Osteocyte (in vitro differentiated cells): ENCODE data around the gene CCM2. TPM values are rescaled to one million over a fixed set of nuclear protein-coding genes. Genes with fewer than 3 reads are reported as not detected.

Experiments
- DNase-seq: peaks from one replicate; pipeline ENCODE4 v3.0.0; 2021; ENCODE audit warnings: mixed read lengths; ENCODE audit not compliant: unreplicated experiment; ENCODE audit errors: extremely low spot score
- H3K27ac Mint-ChIP-seq: one replicate; pipeline ENCODE4 v1.8.0; 2021; ENCODE audit warnings: mild to moderate bottlenecking, mixed read lengths; ENCODE audit not compliant: unreplicated experiment
- H3K27me3 Mint-ChIP-seq: one replicate; pipeline ENCODE4 v1.8.0; 2021; ENCODE audit warnings: mixed read lengths; ENCODE audit not compliant: unreplicated experiment
- H3K36me3 Mint-ChIP-seq: one replicate; pipeline ENCODE4 v1.8.0; 2021; ENCODE audit warnings: mixed read lengths; ENCODE audit not compliant: unreplicated experiment
- H3K4me1 Mint-ChIP-seq: one replicate; pipeline ENCODE4 v1.8.0; 2021; ENCODE audit warnings: mixed read lengths; ENCODE audit not compliant: unreplicated experiment
- H3K4me3 Mint-ChIP-seq: one replicate; pipeline ENCODE4 v1.8.0; 2021; ENCODE audit warnings: mild to moderate bottlenecking, moderate library complexity, mixed read lengths; ENCODE audit not compliant: unreplicated experiment
- H3K9me3 Mint-ChIP-seq: one replicate; pipeline ENCODE4 v1.8.0; 2021; ENCODE audit warnings: mixed read lengths; ENCODE audit not compliant: unreplicated experiment
- total RNA-seq: library from RNA; stranded (reverse); gene quantifications from 2 replicates; pipeline ENCODE4 v1.2.1, GENCODE V29; 2021
- TF ChIP-seq, protein P1 (sequence below): fragments of 200-600 bp; sonication (generic); IDR thresholded peaks from 2 replicates; pipeline ENCODE4 v1.5.0; 2021; ENCODE audit warnings: antibody characterized with exemption, mild to moderate bottlenecking, moderate library complexity

The CCM2 gene
- total RNA-seq, 1 donor from 2014 or later = 42.3 TPM

GRCh38 chr7:45069444-45070253 is 69.6 kb downstream of the CCM2 start:
- Mint-ChIP-seq H3K27me3 (no peaks in the 10 kb centered on the region), H3K27ac (no peak overlapping the region), H3K9me3 (no peaks in the 10 kb centered on the region), H3K36me3 (peaks cover 20% of the 10 kb centered on the region), H3K4me3 (no peak overlapping the region), H3K4me1 (peaks cover 24% of the 10 kb centered on the region)
- TF ChIP-seq, protein P1, sequence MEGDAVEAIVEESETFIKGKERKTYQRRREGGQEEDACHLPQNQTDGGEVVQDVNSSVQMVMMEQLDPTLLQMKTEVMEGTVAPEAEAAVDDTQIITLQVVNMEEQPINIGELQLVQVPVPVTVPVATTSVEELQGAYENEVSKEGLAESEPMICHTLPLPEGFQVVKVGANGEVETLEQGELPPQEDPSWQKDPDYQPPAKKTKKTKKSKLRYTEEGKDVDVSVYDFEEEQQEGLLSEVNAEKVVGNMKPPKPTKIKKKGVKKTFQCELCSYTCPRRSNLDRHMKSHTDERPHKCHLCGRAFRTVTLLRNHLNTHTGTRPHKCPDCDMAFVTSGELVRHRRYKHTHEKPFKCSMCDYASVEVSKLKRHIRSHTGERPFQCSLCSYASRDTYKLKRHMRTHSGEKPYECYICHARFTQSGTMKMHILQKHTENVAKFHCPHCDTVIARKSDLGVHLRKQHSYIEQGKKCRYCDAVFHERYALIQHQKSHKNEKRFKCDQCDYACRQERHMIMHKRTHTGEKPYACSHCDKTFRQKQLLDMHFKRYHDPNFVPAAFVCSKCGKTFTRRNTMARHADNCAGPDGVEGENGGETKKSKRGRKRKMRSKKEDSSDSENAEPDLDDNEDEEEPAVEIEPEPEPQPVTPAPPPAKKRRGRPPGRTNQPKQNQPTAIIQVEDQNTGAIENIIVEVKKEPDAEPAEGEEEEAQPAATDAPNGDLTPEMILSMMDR = no peak
- DNase-seq = no peak

DNA sequence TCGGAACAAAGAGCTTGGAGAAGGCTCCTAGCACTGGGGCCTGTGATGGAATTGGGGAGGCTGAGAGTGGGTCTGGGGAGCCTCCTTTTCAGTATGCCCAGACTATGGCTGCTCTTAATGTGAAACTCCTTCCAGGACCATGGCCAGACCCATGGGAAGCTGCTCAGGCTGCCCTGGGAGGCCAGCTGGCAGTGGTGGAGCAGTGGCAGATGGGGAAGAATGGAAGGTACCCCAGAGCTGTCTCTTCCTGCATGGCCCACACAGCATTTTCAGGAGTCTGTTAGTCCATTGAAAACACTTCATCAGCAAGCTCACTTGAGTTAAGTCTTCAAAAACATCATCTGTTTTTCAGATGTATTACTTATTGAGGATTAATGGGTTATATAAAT is 70.2 kb downstream of the CCM2 start:
- H3K27me3 Mint-ChIP-seq = no peaks in the 10 kb centered on the region

GRCh38 chr7:45071528-45071927 is 71.5 kb downstream of the CCM2 start:
- Mint-ChIP-seq H3K9me3 (no peaks in the 10 kb centered on the region), H3K27ac (no peak overlapping the region), H3K27me3 (no peaks in the 10 kb centered on the region), H3K36me3 (peaks cover 19% of the 10 kb centered on the region), H3K4me3 (no peak overlapping the region), H3K4me1 (peaks cover 24% of the 10 kb centered on the region)
- no peak for DNase-seq
- TF ChIP-seq, protein P1 = no peak

More for the DNA sequence above, 70.2 kb downstream of the CCM2 start:
- H3K4me3 Mint-ChIP-seq = no peak overlapping the region
- H3K27ac Mint-ChIP-seq = no peak overlapping the region
- H3K9me3 Mint-ChIP-seq = no peaks in the 10 kb centered on the region
- no peak for DNase-seq
- peaks cover 23% of the 10 kb centered on the region for H3K36me3 Mint-ChIP-seq
- TF ChIP-seq, protein P1 = no peak
- H3K4me1 Mint-ChIP-seq = peaks cover 24% of the 10 kb centered on the region

DNA sequence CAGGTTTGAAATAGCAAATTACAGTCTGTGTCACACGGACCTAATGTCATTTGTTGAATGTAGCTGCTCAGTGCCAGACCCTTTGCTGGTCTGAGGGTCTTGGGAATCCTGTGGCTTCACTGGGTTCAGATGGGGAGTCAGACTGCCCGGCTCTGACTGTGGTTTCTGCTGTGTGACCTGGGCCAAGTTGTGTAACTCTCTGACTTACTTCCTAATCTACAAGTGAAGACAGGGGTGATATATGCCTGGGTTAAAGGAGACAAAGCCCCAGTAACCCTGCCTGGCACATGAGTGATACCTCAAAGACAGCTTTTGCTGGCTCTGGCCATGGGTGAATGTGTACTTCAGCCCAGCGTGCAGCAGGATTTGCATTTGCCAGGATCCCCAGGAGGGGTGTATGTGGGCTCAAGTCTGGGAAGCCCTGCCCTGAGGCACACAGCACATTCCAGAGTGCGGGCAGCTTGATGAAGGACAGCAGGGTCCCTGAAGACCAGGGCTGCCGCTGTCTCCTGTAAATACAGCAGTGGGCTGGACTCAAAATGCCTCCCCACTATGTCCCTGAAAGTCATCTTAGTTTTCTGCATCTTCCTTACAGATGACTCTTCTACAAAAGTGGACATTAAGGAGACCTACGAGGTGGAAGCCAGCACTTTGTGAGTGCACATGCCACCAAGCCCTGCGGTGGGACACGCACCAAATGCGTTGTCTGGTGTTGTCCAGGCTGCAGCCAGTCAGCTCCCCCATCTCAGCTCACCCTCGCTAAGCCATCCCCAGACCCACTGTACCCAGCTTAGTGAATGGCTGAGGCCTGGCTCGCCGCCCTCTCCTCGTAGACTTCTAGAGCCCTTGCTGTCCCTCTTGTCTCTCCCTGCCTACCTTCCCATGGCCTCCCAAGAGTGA is 72.4 kb downstream of the CCM2 start:
- Mint-ChIP-seq H3K36me3 (peaks cover 19% of the 10 kb centered on the region), H3K4me3 (no peak overlapping the region), H3K27ac (peak overlapping the region; percentile 3), H3K27me3 (no peaks in the 10 kb centered on the region), H3K4me1 (peaks cover 24% of the 10 kb centered on the region), H3K9me3 (no peaks in the 10 kb centered on the region)
- TF ChIP-seq, protein P1 = no peak
- no peak for DNase-seq
